ENCODE measurements around the gene IDS.

- TF ChIP-seq TCF12 (IDR thresholded peaks at IDR 0.05; ENCODE audit: low read depth) = no peak
- TF ChIP-seq TAF1 (IDR thresholded peaks at IDR 0.05; ENCODE audit: low read depth) = no peak
- TF ChIP-seq MAX (IDR thresholded peaks at IDR 0.05) = 0 out of 2 replicates have a peak, but pooled peaks have one; percentile 42
- no peak for TF ChIP-seq YY1 (IDR thresholded peaks at IDR 0.05; ENCODE audit: low read depth)
- TF ChIP-seq EP300 (IDR thresholded peaks at IDR 0.05; ENCODE audit: borderline replicate concordance) = no peak
- TF ChIP-seq CREB1 (IDR thresholded peaks at IDR 0.05; ENCODE audit: low read depth) = no peak
- no peak for TF ChIP-seq RAD21 (IDR thresholded peaks at IDR 0.05; ENCODE audit: low read depth)
- peak; percentile 78 for TF ChIP-seq EGR1 (IDR thresholded peaks at IDR 0.05)
- no peak for TF ChIP-seq TEAD4 (IDR thresholded peaks at IDR 0.05)
- TF ChIP-seq CEBPB (IDR thresholded peaks at IDR 0.05) = no peak
- TF ChIP-seq NFIC (IDR thresholded peaks at IDR 0.05) = no peak
- TF ChIP-seq ZBTB7A (IDR thresholded peaks at IDR 0.05; ENCODE audit: low read depth) = no peak
- no peak for TF ChIP-seq FOXM1 (IDR thresholded peaks at IDR 0.05; ENCODE audit: borderline replicate concordance, low read depth)
Observed at GRCh38 chrX:149504915-149505651, at the start of gene IDS.

All from Ishikawa (cell line).